Fibroblast of lung (primary cell): ENCODE results near the gene RFC5.

ENCODE experiments used
- CTCF ChIP-seq, 2 donors: IDR thresholded peaks in 1 of 2; conservative IDR thresholded peaks in 1 of 2; 1 replicate in 1 of 2; 2 replicates in 1 of 2; pipeline ENCODE4 v1.5.1; 2011 to 2012; ENCODE audit warnings: low read length in 2 of 2, control low read depth in 1 of 2, inconsistent platforms in 1 of 2, low read depth in 1 of 2, mild to moderate bottlenecking in 1 of 2
- EZH2 ChIP-seq: IDR thresholded peaks from 2 replicates; pipeline ENCODE4 v1.5.1; 2012; ENCODE audit warnings: low read length, control low read depth, mild to moderate bottlenecking; ENCODE audit errors: missing control alignments

- TF ChIP-seq CTCF (conservative IDR thresholded peaks at IDR 0.05 in 1 of 2, IDR thresholded peaks at IDR 0.05 in 1 of 2; ENCODE audit: low read depth in 1 of 2, low read length in 2 of 2) (no peak), EZH2 (no peak)
Measured at GRCh38 chr12:118073768-118074167, 57.3 kb downstream of the RFC5 start.
